Nephron progenitor cell (in vitro differentiated cells): ENCODE measurements around the gene CMTM6.
"Not testable (repeated sequence)": the region's sequence is repeated elsewhere in the genome, so short reads cannot be mapped to it uniquely, and the experiment has no call there.

ENCODE experiments used
- DNase-seq: peaks from one replicate; pipeline ENCODE4 v3.0.0; 2021
- H3K27ac Mint-ChIP-seq: 2 replicates; pipeline ENCODE4 v1.8.0; 2021; ENCODE audit warnings: mild to moderate bottlenecking, moderate library complexity, mixed read lengths
- H3K27me3 Mint-ChIP-seq: 2 replicates; pipeline ENCODE4 v1.8.0; 2021; ENCODE audit warnings: mild to moderate bottlenecking, low read depth, mixed read lengths; ENCODE audit not compliant: poor library complexity
- H3K36me3 Mint-ChIP-seq: 2 replicates; pipeline ENCODE4 v1.8.0; 2021; ENCODE audit warnings: low read depth, mixed read lengths
- H3K4me1 Mint-ChIP-seq: 2 replicates; pipeline ENCODE4 v1.8.0; 2021; ENCODE audit warnings: mixed read lengths
- H3K4me3 Mint-ChIP-seq: 2 replicates; pipeline ENCODE4 v1.8.0; 2021; ENCODE audit warnings: mild to moderate bottlenecking, moderate library complexity, mixed read lengths
- H3K9me3 Mint-ChIP-seq: 2 replicates; pipeline ENCODE4 v1.8.0; 2021; ENCODE audit warnings: mild to moderate bottlenecking, moderate library complexity, mixed read lengths
- TF ChIP-seq, protein P1 (sequence below): fragments of 200-600 bp; sonication (generic); IDR thresholded peaks from 2 replicates; pipeline ENCODE4 v1.5.0; 2021; ENCODE audit warnings: antibody characterized with exemption

CMTM6 gene

DNA sequence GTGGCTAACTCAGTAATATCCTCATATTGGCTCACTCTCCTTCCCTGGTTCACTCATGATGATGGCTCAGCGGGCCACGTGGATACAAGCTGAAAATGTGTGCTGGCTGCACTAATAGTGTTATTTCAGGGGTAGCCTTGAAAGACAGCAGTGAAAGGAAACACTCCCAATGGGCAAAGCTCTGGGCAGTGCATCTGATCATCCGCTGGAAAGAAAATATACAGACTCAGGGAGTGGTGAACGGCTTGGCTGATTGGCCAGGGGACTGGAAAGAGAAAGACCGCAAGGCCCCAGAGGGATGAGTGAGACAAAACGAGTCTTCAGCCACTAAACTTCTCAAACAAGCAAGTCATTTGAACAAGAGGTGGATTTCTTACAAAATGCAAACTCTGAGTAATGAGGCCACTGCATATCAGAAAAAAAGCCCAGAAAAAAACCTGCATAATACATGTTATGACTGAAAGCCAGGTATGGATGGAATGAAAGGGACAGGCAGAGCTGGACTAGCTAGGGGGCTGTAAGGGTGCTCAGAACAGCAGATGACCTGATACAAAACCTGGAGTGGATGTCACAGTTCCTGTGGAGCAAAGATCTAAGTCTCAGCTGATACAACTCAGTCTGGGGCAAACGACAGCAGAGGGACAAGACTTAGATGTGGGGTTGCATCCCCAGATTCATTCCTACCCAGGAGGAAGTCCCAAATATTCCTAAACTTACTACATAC, 33.3 kb downstream of the CMTM6 start:
- H3K4me1 Mint-ChIP-seq: peaks cover 41% of the 10 kb centered on the region
- TF ChIP-seq, protein P1, sequence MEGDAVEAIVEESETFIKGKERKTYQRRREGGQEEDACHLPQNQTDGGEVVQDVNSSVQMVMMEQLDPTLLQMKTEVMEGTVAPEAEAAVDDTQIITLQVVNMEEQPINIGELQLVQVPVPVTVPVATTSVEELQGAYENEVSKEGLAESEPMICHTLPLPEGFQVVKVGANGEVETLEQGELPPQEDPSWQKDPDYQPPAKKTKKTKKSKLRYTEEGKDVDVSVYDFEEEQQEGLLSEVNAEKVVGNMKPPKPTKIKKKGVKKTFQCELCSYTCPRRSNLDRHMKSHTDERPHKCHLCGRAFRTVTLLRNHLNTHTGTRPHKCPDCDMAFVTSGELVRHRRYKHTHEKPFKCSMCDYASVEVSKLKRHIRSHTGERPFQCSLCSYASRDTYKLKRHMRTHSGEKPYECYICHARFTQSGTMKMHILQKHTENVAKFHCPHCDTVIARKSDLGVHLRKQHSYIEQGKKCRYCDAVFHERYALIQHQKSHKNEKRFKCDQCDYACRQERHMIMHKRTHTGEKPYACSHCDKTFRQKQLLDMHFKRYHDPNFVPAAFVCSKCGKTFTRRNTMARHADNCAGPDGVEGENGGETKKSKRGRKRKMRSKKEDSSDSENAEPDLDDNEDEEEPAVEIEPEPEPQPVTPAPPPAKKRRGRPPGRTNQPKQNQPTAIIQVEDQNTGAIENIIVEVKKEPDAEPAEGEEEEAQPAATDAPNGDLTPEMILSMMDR: no peak
- H3K4me3 Mint-ChIP-seq: no peak overlapping the region
- peak overlapping the region; percentile 88 for H3K27ac Mint-ChIP-seq
- H3K36me3 Mint-ChIP-seq: peaks cover 51% of the 10 kb centered on the region
- DNase-seq: no peak
- no peaks in the 10 kb centered on the region for H3K27me3 Mint-ChIP-seq
- H3K9me3 Mint-ChIP-seq: no peaks in the 10 kb centered on the region

DNA sequence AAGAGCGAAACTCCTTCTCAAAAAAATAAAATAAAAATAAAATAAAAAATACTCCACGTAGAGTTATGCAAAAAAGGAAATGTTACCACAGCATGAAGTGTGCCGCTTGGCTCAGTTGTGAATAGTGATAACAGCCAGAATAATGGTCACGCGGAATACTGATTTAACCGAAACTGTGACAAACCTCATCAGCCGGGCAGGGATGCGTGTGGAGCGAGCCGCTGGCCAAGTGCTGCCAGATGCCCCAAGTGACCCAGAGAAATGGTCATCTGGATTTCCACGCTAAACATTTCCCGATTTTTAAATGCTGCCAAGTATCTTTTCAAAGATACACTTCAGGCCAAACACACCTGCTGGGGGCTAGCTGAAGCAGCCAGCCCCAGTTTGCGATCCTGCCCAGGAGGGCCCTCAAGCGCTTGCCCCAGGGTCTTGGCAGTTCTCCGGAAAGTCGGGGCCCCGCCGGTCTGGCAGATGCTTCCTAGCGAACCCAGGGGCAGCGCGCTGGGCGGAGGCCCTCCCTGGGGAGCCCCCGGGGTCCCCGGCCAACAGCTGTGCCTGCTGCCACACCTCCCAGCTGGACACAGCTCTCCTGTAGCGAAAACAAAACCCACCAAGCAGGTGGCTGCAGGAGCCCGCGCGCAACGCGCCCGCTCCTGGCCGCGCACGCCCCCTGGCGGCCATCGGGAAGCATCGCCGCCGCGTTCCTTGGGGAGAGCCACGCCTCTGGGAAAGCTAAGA, 35.1 kb downstream of the CMTM6 start:
- DNase-seq: peak; percentile 84
- H3K27ac Mint-ChIP-seq: no peak overlapping the region
- H3K27me3 Mint-ChIP-seq: no peaks in the 10 kb centered on the region
- H3K4me3 Mint-ChIP-seq: no peak overlapping the region
- H3K4me1 Mint-ChIP-seq: peaks cover 41% of the 10 kb centered on the region
- H3K36me3 Mint-ChIP-seq: peaks cover 36% of the 10 kb centered on the region
- TF ChIP-seq, protein P1: peak; percentile 98
- no peaks in the 10 kb centered on the region for H3K9me3 Mint-ChIP-seq

DNA sequence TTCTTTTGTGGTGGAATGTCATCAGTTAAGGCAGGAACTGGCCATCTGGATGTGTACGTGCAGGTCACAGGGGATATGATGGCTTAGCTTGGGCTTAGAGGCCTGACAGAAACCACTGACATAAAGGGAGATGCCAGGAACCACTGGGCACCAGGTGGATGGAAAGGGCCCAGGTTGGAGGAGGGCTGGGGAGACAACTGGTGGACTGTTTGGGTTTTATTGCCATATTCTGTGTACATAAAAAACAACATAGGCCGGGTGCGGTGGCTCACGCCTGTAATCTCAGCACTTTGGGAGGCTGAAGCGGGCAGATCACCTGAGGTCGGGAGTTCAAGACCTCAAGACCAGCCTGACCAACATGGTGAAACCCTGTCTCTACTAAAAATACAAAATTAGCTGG, 35.8 kb downstream of the CMTM6 start:
- not testable (repeated sequence) for H3K4me3 Mint-ChIP-seq, H3K27ac Mint-ChIP-seq, DNase-seq, H3K9me3 Mint-ChIP-seq, H3K27me3 Mint-ChIP-seq
- Mint-ChIP-seq H3K4me1 (peaks cover 41% of the 10 kb centered on the region), H3K36me3 (peaks cover 31% of the 10 kb centered on the region)

DNA sequence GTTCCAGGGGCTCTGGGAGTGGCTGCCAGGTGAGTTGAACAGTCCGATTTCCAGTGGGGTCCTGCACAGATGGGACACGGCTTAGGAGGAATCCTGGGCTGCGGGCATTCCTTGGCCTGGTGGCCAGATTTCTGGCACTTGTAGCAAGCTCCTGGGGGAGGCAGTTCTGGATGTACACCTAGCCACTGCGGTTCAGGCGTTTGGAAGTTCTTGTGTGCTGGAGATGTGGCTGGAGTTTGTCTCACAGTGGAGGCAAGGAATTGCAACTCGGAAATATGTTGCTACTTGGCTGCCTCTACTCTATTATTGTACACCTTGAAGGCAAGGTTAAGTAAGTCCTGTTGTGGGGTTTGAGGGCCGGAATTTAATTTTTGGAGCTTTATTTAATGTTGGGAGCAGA, 37.9 kb downstream of the CMTM6 start:
- H3K27ac Mint-ChIP-seq, DNase-seq, H3K27me3 Mint-ChIP-seq, H3K9me3 Mint-ChIP-seq, H3K4me3 Mint-ChIP-seq: not testable (repeated sequence)
- Mint-ChIP-seq H3K4me1 (peaks cover 39% of the 10 kb centered on the region), H3K36me3 (peaks cover 17% of the 10 kb centered on the region)

DNA sequence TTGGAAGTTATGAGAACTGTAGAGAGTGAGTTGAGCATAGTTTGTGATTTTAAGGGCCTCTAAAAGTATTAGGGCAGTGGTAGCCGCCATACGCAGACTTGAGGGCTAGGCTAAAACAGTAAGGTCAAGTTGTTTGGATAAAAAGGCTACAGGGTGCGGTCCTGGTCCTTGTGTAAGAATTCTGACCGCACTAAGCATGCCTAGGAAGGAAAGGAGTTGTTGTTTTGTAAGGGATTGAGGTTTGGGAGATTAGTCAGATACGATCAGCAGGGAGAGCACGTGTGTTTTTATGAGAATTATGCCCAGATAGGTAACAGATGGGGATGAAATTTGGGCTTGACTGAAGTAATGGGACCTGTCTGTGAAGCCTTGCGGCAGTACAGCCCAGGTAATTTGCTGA, 39.2 kb downstream of the CMTM6 start:
- DNase-seq, H3K4me3 Mint-ChIP-seq, H3K9me3 Mint-ChIP-seq, H3K27ac Mint-ChIP-seq, H3K27me3 Mint-ChIP-seq: not testable (repeated sequence)
- Mint-ChIP-seq H3K4me1 (peaks cover 26% of the 10 kb centered on the region), H3K36me3 (peaks cover 10% of the 10 kb centered on the region)

DNA sequence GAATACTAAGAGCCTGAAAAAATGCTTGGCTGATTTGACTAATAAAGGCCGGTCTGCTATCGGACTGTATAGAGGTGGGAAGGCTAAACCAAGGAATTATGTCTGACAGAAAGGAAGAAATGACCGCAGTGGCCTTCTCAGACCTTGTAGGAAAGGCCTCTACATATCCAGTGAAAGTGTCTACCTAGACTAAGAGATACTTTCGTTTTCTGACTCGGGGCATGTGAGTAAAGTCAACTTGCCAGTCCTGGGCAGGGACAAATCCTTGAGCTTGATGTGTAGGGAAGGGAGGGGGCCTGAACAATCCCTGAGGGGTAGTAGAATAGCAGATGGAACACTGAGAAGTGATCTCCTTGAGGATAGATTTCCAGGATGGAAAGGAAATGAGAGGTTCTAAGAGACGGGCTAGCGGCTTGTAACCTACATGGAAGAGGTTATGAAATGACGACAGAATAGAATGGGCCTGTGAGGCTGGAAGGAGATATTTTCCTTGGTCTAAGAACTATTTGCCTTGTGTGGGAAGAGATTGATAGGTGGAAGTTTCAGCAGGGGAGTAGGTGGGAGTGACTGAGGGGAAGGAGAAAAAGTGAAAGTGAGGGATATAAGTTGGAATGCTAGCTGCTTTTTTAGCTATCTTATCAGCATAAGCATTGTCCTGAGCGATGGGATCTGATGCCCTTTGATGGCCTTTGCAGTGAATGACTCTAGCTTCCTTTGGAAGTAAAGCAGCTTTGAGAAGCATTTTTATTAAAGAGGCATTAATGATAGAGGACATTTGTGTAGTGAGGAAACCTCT, 40.3 kb downstream of the CMTM6 start:
- peaks cover 19% of the 10 kb centered on the region for H3K36me3 Mint-ChIP-seq
- not testable (repeated sequence) for H3K27ac Mint-ChIP-seq, DNase-seq, H3K9me3 Mint-ChIP-seq, H3K27me3 Mint-ChIP-seq, H3K4me3 Mint-ChIP-seq
- peaks cover 26% of the 10 kb centered on the region for H3K4me1 Mint-ChIP-seq

DNA sequence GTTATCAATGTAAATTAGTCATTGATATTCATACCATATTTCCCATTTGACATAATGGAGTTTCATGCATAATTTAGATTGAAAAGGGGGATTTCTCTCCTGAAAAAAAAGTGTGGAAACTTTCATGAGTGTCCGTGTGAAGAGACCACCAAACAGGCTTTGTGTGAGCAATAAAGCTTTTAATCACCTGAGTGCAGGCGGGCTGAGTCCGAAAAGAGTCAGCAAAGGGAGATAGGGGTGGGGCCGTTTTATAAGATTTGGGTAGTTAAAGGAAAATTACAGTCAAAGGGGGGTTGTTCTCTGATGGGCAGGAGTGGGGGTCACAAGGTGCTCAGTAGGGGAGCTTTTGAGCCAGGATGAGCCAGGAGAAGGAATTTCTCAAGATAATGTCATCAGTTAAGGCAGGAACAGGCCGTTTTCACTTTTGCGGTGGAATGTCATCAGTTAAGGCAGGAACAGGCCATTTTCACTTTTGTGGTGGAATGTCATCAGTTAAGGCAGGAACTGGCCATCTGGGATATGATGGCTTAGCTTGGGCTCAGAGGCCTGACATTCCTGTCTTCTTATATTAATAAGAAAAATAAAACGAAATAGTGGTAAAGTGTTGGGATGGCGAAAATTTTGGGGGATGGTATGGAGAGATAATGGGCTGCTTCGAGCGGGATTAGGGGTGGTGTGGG, 41.7 kb downstream of the CMTM6 start:
- peaks cover 11% of the 10 kb centered on the region for H3K36me3 Mint-ChIP-seq
- not testable (repeated sequence) for DNase-seq, H3K27me3 Mint-ChIP-seq

More for the DNA sequence above, 41.7 kb downstream of the CMTM6 start:
- H3K4me1 Mint-ChIP-seq: peaks cover 20% of the 10 kb centered on the region
- not testable (repeated sequence) for H3K4me3 Mint-ChIP-seq, H3K27ac Mint-ChIP-seq, H3K9me3 Mint-ChIP-seq
